Neutrophil (primary cell): ENCODE results near the gene DCAF11.

Experiments
- H3K27ac ChIP-seq: fragments of 200-600 bp; sonication (generic); 2 replicates; pipeline ENCODE4 v1.5.1; 2016; ENCODE audit warnings: mild to moderate bottlenecking, moderate library complexity
- H3K27me3 ChIP-seq: fragments of 200-600 bp; sonication (generic); 2 replicates; pipeline ENCODE4 v1.6.0; 2016; ENCODE audit warnings: mild to moderate bottlenecking
- H3K36me3 ChIP-seq: fragments of 200-600 bp; sonication (generic); 2 replicates; pipeline ENCODE4 v1.5.1; 2017
- H3K4me1 ChIP-seq, 2 experiments: fragments of 200-600 bp in 1 of 2; sonication (generic) in 1 of 2; 1 replicate in 1 of 2; 2 replicates in 1 of 2; pipeline versions ENCODE4 v1.5.1 to v1.6.1; 2013 to 2016; ENCODE audit warnings: low read depth in 1 of 2, low read length in 1 of 2, mild to moderate bottlenecking in 1 of 2, moderate library complexity in 1 of 2; ENCODE audit not compliant: control insufficient read depth in 1 of 2, insufficient read depth in 1 of 2
- H3K4me3 ChIP-seq, 2 experiments: fragments of 200-600 bp in 1 of 2; sonication (generic) in 1 of 2; 1 replicate in 1 of 2; 2 replicates in 1 of 2; pipeline ENCODE4 v1.5.1; 2013 to 2016; ENCODE audit warnings: low read depth in 1 of 2, low read length in 1 of 2, mild to moderate bottlenecking in 1 of 2, moderate library complexity in 1 of 2
- H3K9me3 ChIP-seq: fragments of 200-600 bp; sonication (generic); 2 replicates; pipeline ENCODE4 v1.5.1; 2016
- CTCF ChIP-seq: fragments of 200-600 bp; sonication (generic); IDR thresholded peaks from 2 replicates; pipeline ENCODE4 v1.5.1; 2016; ENCODE audit warnings: antibody characterized with exemption

The DCAF11 gene

GRCh38 chr14:24121210-24121609 lies 6.6 kb downstream of the DCAF11 start:
- Histone ChIP-seq H3K27me3 (no peaks in the 10 kb centered on the region), H3K4me1 (peaks cover 5 to 7% of the 10 kb centered on the region in 2 experiments), H3K4me3 (no peak overlapping the region), H3K27ac (no peak overlapping the region), H3K9me3 (no peaks in the 10 kb centered on the region), H3K36me3 (peaks cover 91% of the 10 kb centered on the region)
- no peak for TF ChIP-seq CTCF

- Histone ChIP-seq H3K9me3 (no peaks in the 10 kb centered on the region), H3K4me3 (no peak overlapping the region), H3K36me3 (peaks cover 87% of the 10 kb centered on the region), H3K27ac (no peak overlapping the region), H3K27me3 (no peaks in the 10 kb centered on the region), H3K4me1 (no peaks in the 10 kb centered on the region)
- no peak for TF ChIP-seq CTCF
Measured at GRCh38 chr14:24122416-24122815, 7.8 kb downstream of the DCAF11 start.

- H3K27me3 ChIP-seq = no peaks in the 10 kb centered on the region
- no peak overlapping the region for H3K4me3 ChIP-seq
- H3K36me3 ChIP-seq = peaks cover 82% of the 10 kb centered on the region
- H3K4me1 ChIP-seq = no peaks in the 10 kb centered on the region
- H3K9me3 ChIP-seq = no peaks in the 10 kb centered on the region
- TF ChIP-seq CTCF = no peak
- no peak overlapping the region for H3K27ac ChIP-seq
Measured at GRCh38 chr14:24122898-24123297, 8.3 kb downstream of the DCAF11 start.

- no peaks in the 10 kb centered on the region for H3K9me3 ChIP-seq
- no peaks in the 10 kb centered on the region for H3K27me3 ChIP-seq
- H3K4me1 ChIP-seq = no peaks in the 10 kb centered on the region
- TF ChIP-seq CTCF = no peak
- peaks cover 74% of the 10 kb centered on the region for H3K36me3 ChIP-seq
- no peak overlapping the region for H3K4me3 ChIP-seq
- peak overlapping the region; percentile 13 for H3K27ac ChIP-seq
Measured at GRCh38 chr14:24123424-24124417, 9.1 kb downstream of the DCAF11 start.

GRCh38 chr14:24126939-24127338 lies 12.4 kb downstream of the DCAF11 start:
- no peak for TF ChIP-seq CTCF
- Histone ChIP-seq H3K9me3 (no peaks in the 10 kb centered on the region), H3K4me3 (no peak overlapping the region), H3K27me3 (no peaks in the 10 kb centered on the region), H3K27ac (no peak overlapping the region), H3K36me3 (peaks cover 49% of the 10 kb centered on the region), H3K4me1 (no peaks in the 10 kb centered on the region)
